ENCODE data around the gene SBF2.
"Not testable (repeated sequence)": the region's sequence is repeated elsewhere in the genome, so short reads cannot be mapped to it uniquely, and the experiment has no call there.

The SBF2 gene

GRCh38 chr11:9943386-9944110 is 350.5 kb downstream of the SBF2 start:
- peak; percentile 5 for DNase-seq

- no peak for DNase-seq
These were observed 352.0 kb downstream of the SBF2 start for GRCh38 chr11:9941991-9942390.

GRCh38 chr11:9939150-9939549 is 354.9 kb downstream of the SBF2 start:
- DNase-seq: not testable (repeated sequence)

GRCh38 chr11:9936754-9937153 is 357.3 kb downstream of the SBF2 start:
- DNase-seq: no peak

GRCh38 chr11:9932843-9933242 is 361.2 kb downstream of the SBF2 start:
- DNase-seq: not testable (repeated sequence)

- DNase-seq: not testable (repeated sequence)
These were observed 363.3 kb downstream of the SBF2 start for GRCh38 chr11:9930562-9931331.

GRCh38 chr11:9927670-9928069 is 366.3 kb downstream of the SBF2 start:
- no peak for DNase-seq

GRCh38 chr11:9923280-9923679 is 370.7 kb downstream of the SBF2 start:
- DNase-seq: no peak

- DNase-seq: no peak
These were observed 371.2 kb downstream of the SBF2 start for GRCh38 chr11:9922806-9923205.

- DNase-seq: no peak
These were observed 377.5 kb downstream of the SBF2 start for GRCh38 chr11:9916480-9916879.

GRCh38 chr11:9914064-9914463 is 380.0 kb downstream of the SBF2 start:
- no peak for DNase-seq

- DNase-seq: peak; percentile 60
These were observed 387.8 kb downstream of the SBF2 start for GRCh38 chr11:9905960-9906791.

- no peak for DNase-seq
These were observed 388.5 kb downstream of the SBF2 start for GRCh38 chr11:9905501-9905951.

GRCh38 chr11:9903579-9903978 is 390.4 kb downstream of the SBF2 start:
- DNase-seq: no peak

- DNase-seq: no peak
These were observed 392.1 kb downstream of the SBF2 start for GRCh38 chr11:9901943-9902342.

GRCh38 chr11:9900253-9900652 is 393.8 kb downstream of the SBF2 start:
- not testable (repeated sequence) for DNase-seq

- no peak for DNase-seq
These were observed 394.3 kb downstream of the SBF2 start for GRCh38 chr11:9899676-9900075.

- DNase-seq: no peak
These were observed 397.1 kb downstream of the SBF2 start for GRCh38 chr11:9896902-9897301.

- DNase-seq: no peak
These were observed 399.0 kb downstream of the SBF2 start for GRCh38 chr11:9895006-9895405.

- DNase-seq: no peak
These were observed 400.5 kb downstream of the SBF2 start for GRCh38 chr11:9893474-9893873.

GRCh38 chr11:9888938-9889337 is 405.1 kb downstream of the SBF2 start:
- no peak for DNase-seq

- no peak for DNase-seq
These were observed 406.5 kb downstream of the SBF2 start for GRCh38 chr11:9887472-9887871.

GRCh38 chr11:9886595-9886994 is 407.4 kb downstream of the SBF2 start:
- no peak for DNase-seq
